HG03064 (cell line): ENCODE results near the gene TMEM106C.

Source experiments
- ATAC-seq: cut with Tn5 transposase; IDR thresholded peaks from one replicate; pipeline ENCODE4 v1.9.1; 2021; ENCODE audit warnings: low read depth; ENCODE audit not compliant: unreplicated experiment

TMEM106C gene

GRCh38 chr12:47979166-47979565 lies 15.8 kb downstream of the TMEM106C start:
- ATAC-seq = no peak

GRCh38 chr12:47979686-47980085 lies 16.3 kb downstream of the TMEM106C start:
- ATAC-seq = no peak

GRCh38 chr12:47980197-47980596 lies 16.8 kb downstream of the TMEM106C start:
- no peak for ATAC-seq

- no peak for ATAC-seq
Measured at GRCh38 chr12:47980779-47981495, 17.5 kb downstream of the TMEM106C start.

- ATAC-seq = no peak
Measured at GRCh38 chr12:47981496-47982260, 18.3 kb downstream of the TMEM106C start.

GRCh38 chr12:47982311-47982710 lies 18.9 kb downstream of the TMEM106C start:
- no peak for ATAC-seq

- no peak for ATAC-seq
Measured at GRCh38 chr12:47982770-47983169, 19.4 kb downstream of the TMEM106C start.

- no peak for ATAC-seq
Measured at GRCh38 chr12:47983541-47984115, 20.2 kb downstream of the TMEM106C start.

- no peak for ATAC-seq
Measured at GRCh38 chr12:47984331-47984801, 21.0 kb downstream of the TMEM106C start.

- no peak for ATAC-seq
Measured at GRCh38 chr12:47985596-47986290, 22.3 kb downstream of the TMEM106C start.

- ATAC-seq = no peak
Measured at GRCh38 chr12:47986291-47986660, 22.9 kb downstream of the TMEM106C start.

GRCh38 chr12:47986832-47987231 lies 23.4 kb downstream of the TMEM106C start:
- no peak for ATAC-seq

GRCh38 chr12:47987411-47988072 lies 24.1 kb downstream of the TMEM106C start:
- no peak for ATAC-seq

GRCh38 chr12:47988073-47989022 lies 25.0 kb downstream of the TMEM106C start:
- ATAC-seq = no peak

GRCh38 chr12:47989023-47989417 lies 25.6 kb downstream of the TMEM106C start:
- ATAC-seq = no peak

- ATAC-seq = no peak
Measured at GRCh38 chr12:47989666-47990065, 26.3 kb downstream of the TMEM106C start.

GRCh38 chr12:47990351-47991105 lies 27.1 kb downstream of the TMEM106C start:
- ATAC-seq = peak; percentile 95
